B cell (primary cell): ENCODE measurements around the gene ADAMTS12. TPM values are rescaled to one million over a fixed set of nuclear protein-coding genes. Genes with fewer than 3 reads are reported as not detected.

ENCODE experiments used
- ATAC-seq: fragments of 200-7000 bp; cut with Tn5 transposase; one replicate; pipeline ENCODE4 v1.10.0; 2021; ENCODE audit warnings: low read depth, mild to moderate bottlenecking, moderate number of reproducible peaks, moderate library complexity
- CTCF ChIA-PET: fragments of 350-600 bp; sonication (Branson Sonifier 250); formaldehyde crosslinking; loops from one replicate; lab custom pipeline; 2021; ENCODE audit warnings: antibody characterized with exemption, inconsistent platforms; lab: Charles Lee
- POLR2A ChIA-PET: fragments of 350-600 bp; sonication (Branson Sonifier 250); formaldehyde crosslinking; loops from one replicate; lab custom pipeline; 2021; ENCODE audit warnings: antibody characterized with exemption; lab: Charles Lee
- DNase-seq: peaks from one replicate; pipeline ENCODE4 v3.0.0; 2013
- H2AFZ ChIP-seq: 2 replicates; pipeline ENCODE4 v1.6.1; 2012; ENCODE audit warnings: mild to moderate bottlenecking, low read depth, low read length; ENCODE audit not compliant: insufficient read depth, poor library complexity, severe bottlenecking
- H3K27ac ChIP-seq, 2 donors: 1 replicate in 1 of 2; 2 replicates in 1 of 2; pipeline ENCODE4 v1.5.1; 2012 to 2013; ENCODE audit warnings: low read length in 2 of 2, mild to moderate bottlenecking in 2 of 2, moderate library complexity in 1 of 2
- H3K27me3 ChIP-seq, 4 experiments: fragments of 200-600 bp in 1 of 4; sonication (generic) in 1 of 4; replicated peaks in 1 of 4; 1 replicate in 2 of 4; 2 replicates in 2 of 4; pipeline versions ENCODE4 v1.6.1 to v1.7.0; 2013 to 2016; ENCODE audit warnings: low read length in 3 of 4, mild to moderate bottlenecking in 2 of 4, mixed read lengths in 1 of 4, moderate library complexity in 1 of 4; ENCODE audit not compliant: insufficient read depth in 4 of 4, control insufficient read depth in 3 of 4; ENCODE audit errors: control extremely low read depth in 1 of 4
- H3K36me3 ChIP-seq, 2 experiments: replicated peaks in 1 of 2; 1 replicate in 1 of 2; 2 replicates in 1 of 2; pipeline versions ENCODE4 v1.6.1 to v1.7.1; 2013; ENCODE audit warnings: low read length in 1 of 2; ENCODE audit not compliant: insufficient read depth in 2 of 2, control insufficient read depth in 1 of 2; ENCODE audit errors: control extremely low read depth in 1 of 2, extremely low read depth in 1 of 2
- H3K4me1 ChIP-seq, 2 donors: fragments of 200-600 bp in 1 of 2; sonication (generic) in 1 of 2; 1 replicate in 1 of 2; 2 replicates in 1 of 2; pipeline versions ENCODE4 v1.5.1 to v1.6.1; 2013 to 2017; ENCODE audit warnings: low read length in 2 of 2; ENCODE audit not compliant: control insufficient read depth in 2 of 2, insufficient read depth in 2 of 2
- H3K4me2 ChIP-seq: replicated peaks from 2 replicates; pipeline ENCODE3; 2012; ENCODE audit warnings: mild to moderate bottlenecking, low read depth, low read length; ENCODE audit not compliant: poor library complexity, severe bottlenecking
- H3K4me3 ChIP-seq, 5 experiments: fragments of 200-600 bp in 1 of 5; sonication (generic) in 1 of 5; 1 replicate in 3 of 5; 2 replicates in 2 of 5; pipeline versions ENCODE4 v1.5.1 to v1.7.0; 2011 to 2016; ENCODE audit warnings: low read length in 4 of 5, mild to moderate bottlenecking in 4 of 5, low read depth in 2 of 5, control low read depth in 1 of 5, moderate library complexity in 1 of 5; ENCODE audit not compliant: insufficient read depth in 1 of 5; ENCODE audit errors: control extremely low read depth in 1 of 5, extremely low read depth in 1 of 5
- H3K79me2 ChIP-seq: fragments of 200-600 bp; sonication (generic); one replicate; pipeline ENCODE4 v1.6.0; 2016; ENCODE audit warnings: low read length; ENCODE audit not compliant: control insufficient read depth, insufficient read depth
- H3K9ac ChIP-seq: fragments of 200-600 bp; sonication (generic); 2 replicates; pipeline ENCODE4 v1.6.1; 2017; ENCODE audit warnings: mild to moderate bottlenecking, low read length, moderate library complexity
- H3K9me3 ChIP-seq, 3 donors: one replicate each; pipeline versions ENCODE4 v1.6.1 to v1.7.1; 2013; ENCODE audit warnings: low read length in 2 of 3; ENCODE audit not compliant: control insufficient read depth in 2 of 3, insufficient read depth in 1 of 3; ENCODE audit errors: control extremely low read depth in 1 of 3
- H4K20me1 ChIP-seq: 2 replicates; pipeline ENCODE4 v1.6.0; 2012; ENCODE audit warnings: mild to moderate bottlenecking, low read length; ENCODE audit not compliant: insufficient read depth, control insufficient read depth, poor library complexity, severe bottlenecking
- H3K27ac Mint-ChIP-seq: one replicate; pipeline ENCODE4 v1.8.0; 2021; ENCODE audit warnings: mixed read lengths
- H3K27me3 Mint-ChIP-seq: one replicate; pipeline ENCODE4 v1.8.0; 2021; ENCODE audit warnings: mixed read lengths
- H3K4me1 Mint-ChIP-seq: one replicate; pipeline ENCODE4 v1.8.0; 2021; ENCODE audit warnings: mixed read lengths
- H3K4me3 Mint-ChIP-seq: one replicate; pipeline ENCODE4 v1.8.0; 2021; ENCODE audit warnings: mixed read lengths
- H3K9me3 Mint-ChIP-seq: one replicate; pipeline ENCODE4 v1.8.0; 2022; ENCODE audit warnings: mixed read lengths; ENCODE audit not compliant: insufficient read depth
- CTCF ChIP-seq: fragments of 200-600 bp; IDR thresholded peaks from one replicate; pipeline ENCODE4 v1.8.0; 2022; ENCODE audit warnings: antibody characterized with exemption, mild to moderate bottlenecking
- EZH2 ChIP-seq: IDR thresholded peaks from 2 replicates; pipeline ENCODE4 v1.6.1; 2012; ENCODE audit warnings: borderline replicate concordance, low read depth, mild to moderate bottlenecking, moderate library complexity, low read length; ENCODE audit not compliant: insufficient read depth, poor library complexity, severe bottlenecking
- WGBS: methylation state at CpG from one replicate; pipeline ENCODE4 v1.1.5; 2013; ENCODE audit warnings: missing lambda C conversion rate; ENCODE audit not compliant: insufficient coverage; 5-methylcytosine and 5-hydroxymethylcytosine counted together
- intact Hi-C: fragments of 100-400 bp; cut with micrococcal nuclease; formaldehyde crosslinking; loops from one replicate; pipeline ENCODE4 v1.10.0; 2022
- polyA plus RNA-seq: library from polyadenylated mRNA; depleted of rRNA; stranded (reverse); fragments of >200 nt; gene quantifications from 2 replicates; pipeline ENCODE4 v1.2.3, GENCODE V29; 2012
- total RNA-seq, 2 donors: library from RNA; stranded (reverse); fragments of 120-200 nt in 1 of 2; gene quantifications; 1 replicate in 1 of 2; 2 replicates in 1 of 2; pipeline versions ENCODE4 v1.2.3 to v1.2.4, GENCODE V29; 2013 to 2022

Gene ADAMTS12
- total and polyA plus RNA-seq, 2 donors (not counting 1 experiment from before 2014, with no cell fraction given), result not detected

GRCh38 chr5:33743099-33743498, 148.7 kb downstream of the ADAMTS12 start:
- H3K27me3 Mint-ChIP-seq, result no peaks in the 10 kb centered on the region
- POLR2A ChIA-PET, result no interaction called here
- TF ChIP-seq EZH2 (no peak), CTCF (no peak)
- no peak overlapping the region for H2AFZ ChIP-seq
- H3K4me1 Mint-ChIP-seq, result peaks cover 3% of the 10 kb centered on the region
- H3K79me2 ChIP-seq, result no peaks in the 10 kb centered on the region
- H3K9ac ChIP-seq, result no peak overlapping the region
- no peak overlapping the region for H3K4me2 ChIP-seq
- DNase-seq (no peak), ATAC-seq (no peak)
- H3K9me3 Mint-ChIP-seq, result no peaks in the 10 kb centered on the region
- no peak overlapping the region for H3K27ac ChIP-seq
- H3K36me3 ChIP-seq, result no peaks in the 10 kb centered on the region
- no peaks in the 10 kb centered on the region for H3K27me3 ChIP-seq
- no peaks in the 10 kb centered on the region for H3K4me1 ChIP-seq
- H3K27ac Mint-ChIP-seq, result no peak overlapping the region
- no peak overlapping the region for H3K4me3 ChIP-seq
- no peak overlapping the region for H3K4me3 Mint-ChIP-seq
- H4K20me1 ChIP-seq, result no peaks in the 10 kb centered on the region
- 90% methylated on average over 3 of the region's 3 CpGs for WGBS
- CTCF ChIA-PET, result no interaction called here
- intact Hi-C loops, result no loop called here
- H3K9me3 ChIP-seq, result peaks cover 0 to 3% (median 0%) of the 10 kb centered on the region in 3 donors

- DNase-seq (no peak), ATAC-seq (no peak)
- no peaks in the 10 kb centered on the region for H4K20me1 ChIP-seq
- peaks cover 0 to 3% (median 0%) of the 10 kb centered on the region in 3 donors for H3K9me3 ChIP-seq
- Mint-ChIP-seq H3K4me1 (peaks cover 3% of the 10 kb centered on the region), H3K4me3 (no peak overlapping the region), H3K27me3 (peaks cover 4% of the 10 kb centered on the region), H3K9me3 (no peaks in the 10 kb centered on the region), H3K27ac (no peak overlapping the region)
- no peak overlapping the region for H3K9ac ChIP-seq
- ChIA-PET CTCF (no interaction called here), POLR2A (no interaction called here)
- intact Hi-C loops, result no loop called here
- H3K27me3 ChIP-seq, result peaks cover 0 to 3% (median 0%) of the 10 kb centered on the region in 4 experiments
- no peaks in the 10 kb centered on the region for H3K36me3 ChIP-seq
- H2AFZ ChIP-seq, result no peak overlapping the region
- no peak overlapping the region for H3K27ac ChIP-seq
- H3K4me3 ChIP-seq, result no peak overlapping the region
- no peaks in the 10 kb centered on the region for H3K79me2 ChIP-seq
- TF ChIP-seq EZH2 (no peak), CTCF (no peak)
- no peak overlapping the region for H3K4me2 ChIP-seq
- no peaks in the 10 kb centered on the region for H3K4me1 ChIP-seq
- WGBS, result no CpG with 5 or more reads among the region's 2 CpGs
Observed at GRCh38 chr5:33742181-33742580, 149.6 kb downstream of the ADAMTS12 start.
